Gastrocnemius medialis (tissue), 4 donors: ENCODE results near the gene FXR2. TPM values are rescaled to one million over a fixed set of nuclear protein-coding genes. Genes with fewer than 3 reads are reported as not detected.

ENCODE experiments used
- ATAC-seq, 2 donors: fragments of 150-250 bp; one replicate each; pipeline ENCODE4 v1.9.1; 2016
- DNase-seq, 2 donors: peaks; one replicate each; pipeline ENCODE4 v3.0.0-alpha.2; 2019
- H3K27ac ChIP-seq, 4 donors: fragments of 200-600 bp; sonication (generic); 1 replicate in 1 of 4; 2 replicates in 3 of 4; pipeline ENCODE4 v1.5.1; 2016 to 2018; ENCODE audit warnings: mild to moderate bottlenecking in 2 of 4, moderate library complexity in 1 of 4
- H3K27me3 ChIP-seq, 3 donors: fragments of 200-600 bp; sonication (generic) in 2 of 3; 1 replicate in 1 of 3; 2 replicates in 2 of 3; pipeline versions ENCODE4 v1.5.1 to v1.6.0; 2016 to 2019; ENCODE audit warnings: mild to moderate bottlenecking in 1 of 3, moderate library complexity in 1 of 3
- H3K36me3 ChIP-seq, 2 donors: fragments of 200-600 bp; sonication (generic) in 1 of 2; one replicate each; pipeline ENCODE4 v1.5.1; 2017 to 2018
- H3K4me1 ChIP-seq, 2 donors: fragments of 200-600 bp; sonication (generic) in 1 of 2; one replicate each; pipeline ENCODE4 v1.5.1; 2016 to 2017; ENCODE audit warnings: mild to moderate bottlenecking in 2 of 2
- H3K4me3 ChIP-seq, 4 donors: fragments of 200-600 bp; sonication (generic) in 3 of 4; 1 replicate in 1 of 4; 2 replicates in 3 of 4; pipeline ENCODE4 v1.5.1; 2016 to 2019; ENCODE audit warnings: mild to moderate bottlenecking in 2 of 4
- H3K9me3 ChIP-seq, 3 donors: fragments of 200-600 bp; sonication (generic) in 2 of 3; 1 replicate in 1 of 3; 2 replicates in 2 of 3; pipeline ENCODE4 v1.5.1; 2016 to 2019
- POLR2A ChIP-seq, 2 donors: fragments of 450-650 bp; IDR thresholded peaks; one replicate each; pipeline ENCODE4 v1.6.1; 2017; ENCODE audit warnings: antibody characterized with exemption in 2 of 2, mild to moderate bottlenecking in 2 of 2, moderate library complexity in 2 of 2
- in situ Hi-C, 4 donors: fragments of 200-750 bp; cut with MboI; loops; one replicate each; pipeline versions ENCODE4 v1.15.0 to v1.8.0; 2017; ENCODE audit warnings: low sequenced_read_pairs in 4 of 4
- intact Hi-C: fragments of 100-400 bp; cut with DNase I; formaldehyde crosslinking; loops from one replicate; pipeline ENCODE4 v1.15.1; 2023; ENCODE audit warnings: low total_unique reads
- total RNA-seq, 4 donors: library from RNA; depleted of rRNA; stranded (reverse); fragments of >200 nt; gene quantifications; one replicate each; pipeline versions ENCODE4 v1.1.0 to v1.2.3, GENCODE V29; 2016
- TF ChIP-seq, protein P1 (sequence below), 5 experiments: fragments of 450-650 bp in 3 of 5; fragments of 200-600 bp in 2 of 5; sonication (generic) in 2 of 5; IDR thresholded peaks in 4 of 5; conservative IDR thresholded peaks in 1 of 5; 1 replicate in 4 of 5; 2 replicates in 1 of 5; pipeline ENCODE4 v1.5.1; 2016 to 2019; ENCODE audit warnings: antibody characterized with exemption in 5 of 5, mild to moderate bottlenecking in 3 of 5, moderate library complexity in 3 of 5

Gene FXR2
- total RNA-seq, 4 donors from 2014 or later = 100 to 174 (median 140) TPM

DNA sequence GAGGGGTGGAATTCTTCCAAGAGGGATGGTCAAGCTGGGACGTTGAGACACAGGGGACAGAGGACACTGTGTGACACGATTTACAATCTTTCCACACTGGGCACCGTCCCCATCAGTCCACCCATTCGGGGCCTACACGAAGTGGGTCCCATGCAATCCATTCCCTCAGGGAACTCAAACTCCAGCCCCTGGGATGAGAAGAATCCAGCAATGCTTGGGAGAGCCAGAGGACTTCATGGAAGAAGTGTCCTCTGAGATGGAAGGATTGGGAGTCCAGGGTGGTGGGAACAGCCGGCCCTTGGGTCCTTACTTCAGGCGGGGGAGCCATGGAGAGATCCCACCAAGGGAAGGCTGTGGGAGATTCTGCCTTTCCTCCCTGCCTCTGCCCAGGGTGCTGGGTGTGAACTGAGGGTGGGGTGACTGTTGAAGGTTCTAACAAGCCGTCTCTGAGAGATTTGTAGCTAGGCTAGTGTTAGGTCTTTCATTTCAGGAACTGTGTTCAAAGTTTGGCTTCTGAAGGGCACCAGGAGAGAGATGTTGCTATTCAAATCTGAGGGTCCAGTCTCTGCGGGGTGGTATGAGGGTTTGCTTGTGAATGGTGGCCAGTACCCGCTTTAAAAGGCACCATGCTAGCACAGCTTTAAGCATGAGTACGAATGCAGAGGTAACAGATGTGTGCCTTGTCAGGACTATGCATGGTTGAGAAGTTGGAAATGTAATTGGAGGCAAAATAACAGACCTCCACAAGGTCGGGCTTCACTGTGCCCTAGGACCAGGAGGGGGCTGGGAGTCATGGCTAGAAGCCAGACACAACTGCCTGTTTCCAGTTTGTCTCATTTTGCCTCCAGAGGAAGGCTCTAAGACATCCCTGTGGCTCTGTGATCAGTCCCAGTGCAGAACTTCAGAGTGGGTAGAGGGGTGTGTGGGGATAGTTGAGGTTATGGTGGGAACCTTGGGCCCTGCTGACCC, 38.0 kb upstream of the FXR2 start:
- Histone ChIP-seq H3K4me1 (peaks cover 7 to 17% of the 10 kb centered on the region in 2 donors), H3K27ac (peak overlapping the region in 1 of 4 donors; percentile 56), H3K27me3 (peaks cover 41 to 42% (median 42%) of the 10 kb centered on the region in 3 donors), H3K9me3 (no peaks in the 10 kb centered on the region), H3K36me3 (no peaks in the 10 kb centered on the region), H3K4me3 (no peak overlapping the region)
- intact Hi-C loops = no loop called here
- ATAC-seq = no peak
- TF ChIP-seq, protein P1, sequence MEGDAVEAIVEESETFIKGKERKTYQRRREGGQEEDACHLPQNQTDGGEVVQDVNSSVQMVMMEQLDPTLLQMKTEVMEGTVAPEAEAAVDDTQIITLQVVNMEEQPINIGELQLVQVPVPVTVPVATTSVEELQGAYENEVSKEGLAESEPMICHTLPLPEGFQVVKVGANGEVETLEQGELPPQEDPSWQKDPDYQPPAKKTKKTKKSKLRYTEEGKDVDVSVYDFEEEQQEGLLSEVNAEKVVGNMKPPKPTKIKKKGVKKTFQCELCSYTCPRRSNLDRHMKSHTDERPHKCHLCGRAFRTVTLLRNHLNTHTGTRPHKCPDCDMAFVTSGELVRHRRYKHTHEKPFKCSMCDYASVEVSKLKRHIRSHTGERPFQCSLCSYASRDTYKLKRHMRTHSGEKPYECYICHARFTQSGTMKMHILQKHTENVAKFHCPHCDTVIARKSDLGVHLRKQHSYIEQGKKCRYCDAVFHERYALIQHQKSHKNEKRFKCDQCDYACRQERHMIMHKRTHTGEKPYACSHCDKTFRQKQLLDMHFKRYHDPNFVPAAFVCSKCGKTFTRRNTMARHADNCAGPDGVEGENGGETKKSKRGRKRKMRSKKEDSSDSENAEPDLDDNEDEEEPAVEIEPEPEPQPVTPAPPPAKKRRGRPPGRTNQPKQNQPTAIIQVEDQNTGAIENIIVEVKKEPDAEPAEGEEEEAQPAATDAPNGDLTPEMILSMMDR (IDR thresholded peaks at IDR 0.05 in 4 of 5, conservative IDR thresholded peaks at IDR 0.05 in 1 of 5) = no peak
- no peak for TF ChIP-seq POLR2A (IDR thresholded peaks at IDR 0.05)
- in situ Hi-C loops = no loop called here
- DNase-seq = no peak

DNA sequence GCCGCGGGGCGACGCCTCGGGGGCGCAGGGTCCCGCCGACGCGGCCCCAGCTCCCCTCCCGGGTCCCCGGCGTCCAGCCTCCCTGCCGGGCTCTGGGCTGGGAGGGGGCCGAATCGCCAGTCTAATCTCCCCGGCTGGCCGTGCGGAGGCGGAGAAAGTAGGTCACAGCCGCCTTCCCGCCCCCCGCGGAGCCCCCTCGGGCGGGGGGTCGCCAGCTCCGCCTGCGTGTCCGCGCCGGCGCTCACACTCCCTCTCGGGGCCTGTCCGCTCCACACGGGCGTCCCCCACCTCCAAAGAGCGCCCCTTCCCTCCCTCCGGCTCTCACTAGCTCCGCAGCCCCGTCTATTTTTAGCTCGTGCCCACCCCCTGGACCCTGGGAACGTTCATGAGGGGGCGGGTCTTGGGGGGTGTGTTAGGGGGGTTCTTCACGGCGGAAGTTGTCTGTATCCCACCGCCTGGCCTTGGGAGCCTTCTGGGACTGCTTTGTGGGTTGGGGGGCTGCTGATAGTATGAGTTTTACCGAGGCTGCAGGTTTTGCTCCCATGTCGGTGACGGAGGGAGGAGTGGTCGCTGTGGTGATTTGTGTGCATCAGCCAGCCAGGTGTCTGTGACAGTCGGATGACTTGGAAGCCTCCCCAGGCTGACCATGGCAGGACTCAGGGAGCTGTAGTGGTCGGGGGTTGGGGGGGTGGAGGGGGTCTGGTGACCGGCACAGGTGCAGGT, 37.1 kb upstream of the FXR2 start:
- in situ Hi-C loops = no loop called here
- Histone ChIP-seq H3K4me1 (peaks cover 7 to 17% of the 10 kb centered on the region in 2 donors), H3K27me3 (peaks cover 42 to 47% (median 45%) of the 10 kb centered on the region in 3 donors), H3K4me3 (peak overlapping the region; percentile 47 to 59 (median 56)), H3K36me3 (no peaks in the 10 kb centered on the region), H3K9me3 (no peaks in the 10 kb centered on the region), H3K27ac (peak overlapping the region; percentile 27 to 58 (median 48))
- TF ChIP-seq, protein P1 (IDR thresholded peaks at IDR 0.05 in 4 of 5, conservative IDR thresholded peaks at IDR 0.05 in 1 of 5) = no peak
- no peak for TF ChIP-seq POLR2A (IDR thresholded peaks at IDR 0.05)
- intact Hi-C loops = no loop called here
- no peak for DNase-seq
- ATAC-seq = no peak

DNA sequence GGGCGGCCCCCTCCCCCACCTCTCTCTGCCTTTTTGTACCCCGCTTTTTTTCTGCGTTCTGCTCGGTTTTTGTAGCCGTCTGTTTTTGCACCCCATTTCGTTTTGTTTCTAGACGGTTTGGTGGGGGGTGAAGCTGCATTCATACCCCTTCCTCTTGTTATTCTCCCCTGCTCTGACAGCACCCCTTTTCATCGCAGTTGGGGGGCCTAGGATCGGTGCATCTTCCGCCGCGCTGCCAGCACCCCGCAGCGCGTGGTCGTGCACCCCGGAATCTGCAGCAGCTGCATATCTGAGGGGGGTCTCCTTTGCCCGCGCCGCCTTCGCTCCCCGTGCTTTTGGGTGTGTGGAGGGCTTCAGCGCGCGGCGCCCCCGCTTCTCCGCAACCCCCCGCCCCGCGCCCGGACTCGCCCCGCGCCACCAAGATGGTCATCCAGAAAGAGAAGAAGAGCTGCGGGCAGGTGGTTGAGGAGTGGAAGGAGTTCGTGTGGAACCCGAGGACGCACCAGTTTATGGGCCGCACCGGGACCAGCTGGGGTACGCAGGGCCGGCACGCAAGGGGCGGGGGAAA, 36.5 kb upstream of the FXR2 start:
- ATAC-seq (no peak), DNase-seq (no peak)
- Histone ChIP-seq H3K27me3 (peaks cover 42 to 51% (median 47%) of the 10 kb centered on the region in 3 donors), H3K4me1 (peaks cover 7 to 17% of the 10 kb centered on the region in 2 donors), H3K27ac (peak overlapping the region in 3 of 4 donors; percentile 41 to 58 (median 56)), H3K36me3 (no peaks in the 10 kb centered on the region), H3K4me3 (peak overlapping the region; percentile 47 to 59 (median 56)), H3K9me3 (no peaks in the 10 kb centered on the region)
- TF ChIP-seq POLR2A (IDR thresholded peaks at IDR 0.05) = no peak
- in situ Hi-C loops (no loop called here), intact Hi-C loops (no loop called here)

DNA sequence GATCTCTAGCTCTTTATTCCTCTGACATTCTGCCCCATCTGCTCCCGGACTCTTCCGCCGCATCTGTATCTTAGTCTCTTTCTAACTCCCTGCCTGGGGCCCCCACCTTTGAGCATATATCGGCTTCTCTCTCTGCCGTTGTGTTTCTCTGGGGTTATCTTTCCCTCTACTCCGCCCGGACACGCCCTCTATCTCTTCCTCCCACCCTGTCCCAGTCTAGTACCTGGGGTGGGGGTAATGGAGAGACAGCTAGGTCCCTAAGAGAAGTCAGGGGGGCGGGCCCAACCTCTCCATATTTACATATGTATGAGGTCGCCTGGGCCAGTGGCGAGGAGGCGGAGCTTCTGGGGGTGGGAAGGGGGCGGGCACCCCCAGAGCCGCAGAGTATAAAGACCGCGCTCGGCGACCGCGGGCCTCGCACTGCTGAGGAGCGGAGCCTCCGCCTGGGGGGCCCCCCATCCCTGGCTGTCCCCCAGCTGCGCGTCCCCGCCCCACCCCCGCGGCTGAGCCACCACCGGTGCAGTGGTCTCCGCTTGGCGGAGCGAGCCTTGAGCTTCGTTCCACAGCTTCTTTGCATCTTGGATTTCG, 35.9 kb upstream of the FXR2 start, which contains the start of gene ATP1B2:
Gene ATP1B2 (plus strand): TSS at position 418 of the 588 bp plus-strand sequence. CDS start 593 bp downstream, outside the sequence.
- TF ChIP-seq, protein P1 (IDR thresholded peaks at IDR 0.05 in 4 of 5, conservative IDR thresholded peaks at IDR 0.05 in 1 of 5) = no peak
- TF ChIP-seq POLR2A (IDR thresholded peaks at IDR 0.05) = no peak
- ATAC-seq = peak; percentile 43 to 57
- peak within 1 kb of the TSS; percentile 47 to 59 (median 56) for H3K4me3 ChIP-seq
- no peaks in the 10 kb centered on the region for H3K36me3 ChIP-seq
- no peaks in the 10 kb centered on the region for H3K9me3 ChIP-seq
- peaks cover 42 to 52% (median 47%) of the 10 kb centered on the region in 3 donors for H3K27me3 ChIP-seq
- in situ Hi-C loops (no loop called here), intact Hi-C loops (loop anchor here (1.0 kb wide), 1 partner anchor 38 kb away; the partner anchor contains the start of gene WRAP53)
- peak within 1 kb of the TSS; percentile 27 to 58 (median 48) for H3K27ac ChIP-seq
- DNase-seq = peak; percentile 19 to 42
- peaks cover 7 to 17% of the 10 kb centered on the region in 2 donors for H3K4me1 ChIP-seq
